Smooth muscle cell (in vitro differentiated cells): ENCODE results near the gene CDH11. TPM values are rescaled to one million over a fixed set of nuclear protein-coding genes. Genes with fewer than 3 reads are reported as not detected.
A peak's percentile ranks its signal among the peaks of the same experiment; 100 is the strongest.

Source experiments
- DNase-seq: peaks from one replicate; lab custom pipeline; 2025; ENCODE audit not compliant: unreplicated experiment; lab: John Stamatoyannopoulos, UW
- H2AFZ ChIP-seq: fragments of 200-600 bp; sonication (generic); 2 replicates; pipeline ENCODE4 v1.6.0; 2016; ENCODE audit warnings: antibody characterized with exemption, low read depth, mild to moderate bottlenecking
- H3F3A ChIP-seq: fragments of 200-600 bp; sonication (generic); 2 replicates; pipeline ENCODE4 v1.6.0; 2017; ENCODE audit warnings: antibody characterized with exemption, low read depth
- H3K27ac ChIP-seq: fragments of 200-600 bp; sonication (generic); 2 replicates; pipeline ENCODE4 v1.5.1; 2016; ENCODE audit warnings: low read depth, mild to moderate bottlenecking
- H3K27me3 ChIP-seq: fragments of 200-600 bp; sonication (generic); 2 replicates; pipeline ENCODE4 v1.6.1; 2016; ENCODE audit warnings: low read depth, mild to moderate bottlenecking
- H3K36me3 ChIP-seq: fragments of 200-600 bp; sonication (generic); 2 replicates; pipeline ENCODE4 v1.5.1; 2016; ENCODE audit warnings: low read depth
- H3K4me1 ChIP-seq: fragments of 200-600 bp; sonication (generic); 2 replicates; pipeline ENCODE4 v1.5.1; 2016; ENCODE audit warnings: low read depth
- H3K4me2 ChIP-seq: fragments of 200-600 bp; sonication (generic); 2 replicates; pipeline ENCODE4 v1.6.0; 2016; ENCODE audit warnings: mild to moderate bottlenecking
- H3K4me3 ChIP-seq: fragments of 200-600 bp; sonication (generic); 2 replicates; pipeline ENCODE4 v1.5.1; 2016; ENCODE audit warnings: mild to moderate bottlenecking
- H3K79me2 ChIP-seq: fragments of 200-600 bp; sonication (generic); 2 replicates; pipeline ENCODE4 v1.6.0; 2016; ENCODE audit warnings: low read depth, mild to moderate bottlenecking
- H3K9ac ChIP-seq: fragments of 200-600 bp; sonication (generic); 2 replicates; pipeline ENCODE4 v1.6.0; 2016; ENCODE audit warnings: low read depth
- H3K9me3 ChIP-seq: fragments of 200-600 bp; sonication (generic); replicated peaks from 2 replicates; pipeline ENCODE4 v1.5.1; 2016; ENCODE audit warnings: low read depth
- H4K20me1 ChIP-seq: fragments of 200-600 bp; sonication (generic); 2 replicates; pipeline ENCODE4 v1.6.0; 2016; ENCODE audit warnings: low read depth
- WGBS: methylation state at CpG from one replicate; pipeline ENCODE4 v1.1.7; 2016; ENCODE audit warnings: low lambda C conversion rate; 5-methylcytosine and 5-hydroxymethylcytosine counted together
- polyA plus RNA-seq: library from polyadenylated mRNA; unstranded; fragments of >200 nt; fragmentation: Nextera tagmentation; extraction: Ambion mirVana; gene quantifications from 2 replicates; pipeline ENCODE4 v1.2.1, GENCODE V29; 2016
- total RNA-seq: library from RNA; depleted of rRNA; stranded (reverse); fragments of >200 nt; gene quantifications from 2 replicates; pipeline ENCODE4 v1.2.3, GENCODE V29; 2014
- TF ChIP-seq, protein P1 (sequence below): fragments of 200-600 bp; sonication (generic); IDR thresholded peaks from 2 replicates; pipeline ENCODE4 v1.5.1; 2017; ENCODE audit warnings: borderline replicate concordance, mild to moderate bottlenecking, antibody characterized with exemption; ENCODE audit not compliant: insufficient read depth, poor library complexity, severe bottlenecking

Gene CDH11
- total and polyA plus RNA-seq, 2 experiments from 2014 or later = 1,034 to 1,251 TPM

DNA sequence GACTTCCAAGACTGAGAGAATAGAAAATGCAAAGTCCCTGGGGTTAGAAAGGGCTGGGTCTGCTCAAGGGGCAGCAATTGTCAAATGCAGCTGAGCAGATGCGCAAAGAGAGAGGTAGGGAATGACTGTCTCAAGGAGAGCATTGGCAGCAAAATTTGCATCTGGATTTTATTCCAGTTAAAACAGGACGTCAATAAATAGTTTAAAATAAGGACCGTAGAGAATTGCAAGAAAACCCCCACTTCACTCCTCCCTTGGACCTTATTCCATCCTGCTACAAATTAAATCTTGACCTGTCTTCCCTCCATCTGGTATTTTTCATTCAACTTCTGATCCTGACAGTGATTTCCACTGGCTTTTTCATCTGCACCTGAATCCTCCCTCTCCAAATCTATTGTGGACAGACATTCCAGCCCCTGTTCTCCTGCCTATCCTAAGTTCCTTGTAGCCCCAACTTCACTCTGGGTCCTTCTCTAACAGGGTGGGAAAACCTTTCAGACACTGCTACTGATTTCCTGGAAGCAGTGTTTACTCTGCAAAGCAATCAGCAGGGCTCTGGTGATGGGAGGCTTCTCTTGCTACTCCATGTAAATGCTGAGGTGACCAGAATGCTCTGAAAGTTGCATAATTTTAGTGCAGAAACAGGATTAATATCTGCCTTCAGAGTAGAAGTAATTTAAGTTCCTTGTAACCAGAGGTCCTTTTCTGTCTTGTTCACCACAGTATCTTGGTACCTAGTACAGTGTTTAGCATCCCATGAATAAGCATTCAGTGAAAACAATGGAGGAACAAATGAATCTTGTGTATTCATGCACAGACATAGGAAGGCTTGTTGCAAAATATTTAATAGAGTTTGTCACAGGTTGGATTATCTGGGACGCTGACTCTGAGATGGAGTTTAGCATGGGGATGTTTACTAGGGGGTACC lies 79.2 kb downstream of the CDH11 start:
- Histone ChIP-seq H2AFZ (no peak overlapping the region), H3K4me2 (no peak overlapping the region), H3K27ac (peak overlapping the region; percentile 85), H4K20me1 (peaks cover 100% of the 10 kb centered on the region), H3K9ac (no peak overlapping the region), H3F3A (peaks cover 68% of the 10 kb centered on the region), H3K4me3 (no peak overlapping the region), H3K79me2 (peaks cover 99% of the 10 kb centered on the region), H3K4me1 (peaks cover 28% of the 10 kb centered on the region), H3K36me3 (peaks cover 12% of the 10 kb centered on the region), H3K27me3 (no peaks in the 10 kb centered on the region), H3K9me3 (no peaks in the 10 kb centered on the region)
- TF ChIP-seq, protein P1, sequence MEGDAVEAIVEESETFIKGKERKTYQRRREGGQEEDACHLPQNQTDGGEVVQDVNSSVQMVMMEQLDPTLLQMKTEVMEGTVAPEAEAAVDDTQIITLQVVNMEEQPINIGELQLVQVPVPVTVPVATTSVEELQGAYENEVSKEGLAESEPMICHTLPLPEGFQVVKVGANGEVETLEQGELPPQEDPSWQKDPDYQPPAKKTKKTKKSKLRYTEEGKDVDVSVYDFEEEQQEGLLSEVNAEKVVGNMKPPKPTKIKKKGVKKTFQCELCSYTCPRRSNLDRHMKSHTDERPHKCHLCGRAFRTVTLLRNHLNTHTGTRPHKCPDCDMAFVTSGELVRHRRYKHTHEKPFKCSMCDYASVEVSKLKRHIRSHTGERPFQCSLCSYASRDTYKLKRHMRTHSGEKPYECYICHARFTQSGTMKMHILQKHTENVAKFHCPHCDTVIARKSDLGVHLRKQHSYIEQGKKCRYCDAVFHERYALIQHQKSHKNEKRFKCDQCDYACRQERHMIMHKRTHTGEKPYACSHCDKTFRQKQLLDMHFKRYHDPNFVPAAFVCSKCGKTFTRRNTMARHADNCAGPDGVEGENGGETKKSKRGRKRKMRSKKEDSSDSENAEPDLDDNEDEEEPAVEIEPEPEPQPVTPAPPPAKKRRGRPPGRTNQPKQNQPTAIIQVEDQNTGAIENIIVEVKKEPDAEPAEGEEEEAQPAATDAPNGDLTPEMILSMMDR = no peak
- 98% methylated on average over 4 of the region's 4 CpGs for WGBS
- no peak for DNase-seq

DNA sequence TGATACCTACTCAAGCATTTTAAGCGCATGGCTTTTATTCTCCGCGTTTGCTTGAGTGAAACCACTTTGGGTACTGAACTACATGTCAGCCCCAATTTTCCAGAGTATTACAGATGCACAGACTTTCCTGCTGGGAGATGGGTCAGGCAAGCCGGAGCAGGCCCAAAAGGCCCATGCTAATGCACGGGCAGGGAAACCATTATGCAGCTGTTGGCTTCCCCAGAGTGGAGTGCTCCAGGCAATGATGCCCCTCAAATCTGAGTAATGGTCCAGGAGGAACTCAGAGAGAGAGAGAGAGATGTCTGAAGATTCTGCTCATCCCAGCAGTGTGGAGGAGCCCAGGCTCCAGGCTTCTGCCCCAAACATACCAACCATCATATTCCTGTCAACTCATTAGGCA lies 80.2 kb downstream of the CDH11 start:
- no peaks in the 10 kb centered on the region for H3K9me3 ChIP-seq
- TF ChIP-seq, protein P1 = no peak
- H4K20me1 ChIP-seq = peaks cover 100% of the 10 kb centered on the region
- peaks cover 99% of the 10 kb centered on the region for H3K79me2 ChIP-seq
- H2AFZ ChIP-seq = no peak overlapping the region
- peaks cover 69% of the 10 kb centered on the region for H3F3A ChIP-seq
- H3K4me1 ChIP-seq = peaks cover 39% of the 10 kb centered on the region
- H3K36me3 ChIP-seq = peaks cover 12% of the 10 kb centered on the region
- peak overlapping the region; percentile 8 for H3K4me2 ChIP-seq
- H3K27ac ChIP-seq = peak overlapping the region; percentile 85
- H3K4me3 ChIP-seq = no peak overlapping the region
- no peak overlapping the region for H3K9ac ChIP-seq
- no peaks in the 10 kb centered on the region for H3K27me3 ChIP-seq
- DNase-seq = no peak
- 99% methylated on average over 5 of the region's 5 CpGs for WGBS

DNA sequence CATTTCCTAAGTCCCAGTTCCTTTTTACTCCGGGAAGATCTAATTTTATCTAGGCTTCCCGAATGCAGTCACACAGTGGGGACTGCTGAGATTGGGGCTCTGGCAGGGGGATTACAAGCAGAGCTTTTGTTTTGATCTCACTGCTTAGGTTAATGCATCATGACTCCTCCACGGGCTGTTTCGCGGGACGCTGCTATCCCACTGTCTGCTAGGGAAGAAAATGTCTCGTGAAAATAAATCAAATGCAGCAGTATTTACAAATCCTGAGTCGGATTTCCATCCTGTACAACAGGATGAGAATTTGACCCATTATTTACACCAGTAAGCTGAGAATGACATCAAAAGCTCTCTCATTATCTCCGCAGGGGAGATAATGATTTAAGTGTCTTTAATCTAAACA lies 83.8 kb downstream of the CDH11 start:
- peaks cover 100% of the 10 kb centered on the region for H3K79me2 ChIP-seq
- H3K4me3 ChIP-seq = no peak overlapping the region
- TF ChIP-seq, protein P1 = no peak
- H3K27me3 ChIP-seq = no peaks in the 10 kb centered on the region
- WGBS = 6% methylated on average over 9 of the region's 9 CpGs
- no peak for DNase-seq
- H2AFZ ChIP-seq = no peak overlapping the region
- peaks cover 48% of the 10 kb centered on the region for H3K4me1 ChIP-seq
- H4K20me1 ChIP-seq = peaks cover 100% of the 10 kb centered on the region
- peak overlapping the region; percentile 69 for H3K4me2 ChIP-seq
- peaks cover 66% of the 10 kb centered on the region for H3F3A ChIP-seq
- H3K9me3 ChIP-seq = no peaks in the 10 kb centered on the region
- peak overlapping the region; percentile 66 for H3K27ac ChIP-seq
- H3K9ac ChIP-seq = no peak overlapping the region
- peaks cover 12% of the 10 kb centered on the region for H3K36me3 ChIP-seq
